ENCODE results near the gene RGS16. TPM values are rescaled to one million over a fixed set of nuclear protein-coding genes. Genes with fewer than 3 reads are reported as not detected.

Gene RGS16
- total and polyA plus RNA-seq, 2 donors from 2014 or later: 4.2 to 7.7 TPM

DNA sequence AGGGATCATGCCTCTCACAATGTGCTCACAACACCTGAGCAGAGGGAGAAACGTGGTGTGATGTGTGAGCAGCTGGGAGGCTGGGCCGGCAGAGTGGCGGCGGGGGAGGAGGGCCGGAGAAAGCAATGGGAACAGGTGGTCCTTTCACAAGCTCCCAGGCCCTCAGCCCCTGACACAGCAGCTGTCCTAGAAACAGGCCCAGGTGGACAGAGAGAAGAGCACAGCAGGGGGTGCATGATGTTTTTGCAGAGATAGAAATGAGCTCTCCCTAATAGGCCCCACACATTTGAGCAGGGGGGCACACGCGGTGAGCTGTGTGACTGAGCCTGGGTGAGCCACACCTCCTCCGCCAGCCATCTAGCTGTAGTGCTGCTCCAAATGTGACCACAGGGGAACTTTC, 7.6 kb upstream of the RGS16 start:
- Histone ChIP-seq H3K9me3 (ENCODE audit: control insufficient read depth in 2 of 3, insufficient read depth in 1 of 3, low read length in 3 of 3) (no peaks in the 10 kb centered on the region), H3K27ac (ENCODE audit: low read depth in 2 of 2, low read length in 2 of 2) (no peak overlapping the region), H3K4me3 (ENCODE audit: low read length in 3 of 3) (no peak overlapping the region), H3K36me3 (ENCODE audit: control insufficient read depth in 2 of 3, insufficient read depth in 3 of 3, low read length in 3 of 3) (no peaks in the 10 kb centered on the region), H3K9ac (ENCODE audit: low read length in 3 of 3) (no peak overlapping the region), H3K4me1 (ENCODE audit: control insufficient read depth in 2 of 3, insufficient read depth in 2 of 3, low read depth in 1 of 3, low read length in 3 of 3) (peaks cover 0 to 10% (median 0%) of the 10 kb centered on the region in 3 donors), H3K27me3 (ENCODE audit: control insufficient read depth, insufficient read depth, low read length) (peaks cover 4% of the 10 kb centered on the region)
- FAIRE-seq (no peak), DNase-seq (no peak)
- intact Hi-C loops (cut with DNase I): no loop called here
- TF ChIP-seq, protein P1, sequence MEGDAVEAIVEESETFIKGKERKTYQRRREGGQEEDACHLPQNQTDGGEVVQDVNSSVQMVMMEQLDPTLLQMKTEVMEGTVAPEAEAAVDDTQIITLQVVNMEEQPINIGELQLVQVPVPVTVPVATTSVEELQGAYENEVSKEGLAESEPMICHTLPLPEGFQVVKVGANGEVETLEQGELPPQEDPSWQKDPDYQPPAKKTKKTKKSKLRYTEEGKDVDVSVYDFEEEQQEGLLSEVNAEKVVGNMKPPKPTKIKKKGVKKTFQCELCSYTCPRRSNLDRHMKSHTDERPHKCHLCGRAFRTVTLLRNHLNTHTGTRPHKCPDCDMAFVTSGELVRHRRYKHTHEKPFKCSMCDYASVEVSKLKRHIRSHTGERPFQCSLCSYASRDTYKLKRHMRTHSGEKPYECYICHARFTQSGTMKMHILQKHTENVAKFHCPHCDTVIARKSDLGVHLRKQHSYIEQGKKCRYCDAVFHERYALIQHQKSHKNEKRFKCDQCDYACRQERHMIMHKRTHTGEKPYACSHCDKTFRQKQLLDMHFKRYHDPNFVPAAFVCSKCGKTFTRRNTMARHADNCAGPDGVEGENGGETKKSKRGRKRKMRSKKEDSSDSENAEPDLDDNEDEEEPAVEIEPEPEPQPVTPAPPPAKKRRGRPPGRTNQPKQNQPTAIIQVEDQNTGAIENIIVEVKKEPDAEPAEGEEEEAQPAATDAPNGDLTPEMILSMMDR (IDR thresholded peaks at IDR 0.05; ENCODE audit: borderline replicate concordance, extremely low read depth, insufficient read depth): no peak

DNA sequence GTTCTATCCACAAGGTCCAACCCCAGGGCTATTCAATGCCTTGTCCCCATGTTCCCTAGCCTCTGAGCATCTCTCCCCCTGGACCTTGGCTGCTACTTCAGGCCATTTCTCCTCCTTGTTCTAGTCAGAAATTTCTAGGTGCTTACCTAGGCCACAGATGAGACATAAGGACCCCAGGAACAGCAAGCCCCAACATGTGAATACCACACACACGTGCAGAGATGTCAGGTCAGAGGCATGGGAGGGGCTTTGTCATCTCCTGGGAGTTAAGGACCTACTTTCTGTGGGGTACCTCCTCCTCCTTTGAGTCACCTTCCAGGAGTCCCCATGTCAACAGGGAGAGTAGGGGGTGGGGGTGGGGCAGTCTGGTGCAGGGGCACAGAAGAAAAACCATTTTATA, 7.1 kb upstream of the RGS16 start:
- Histone ChIP-seq H3K9me3 (ENCODE audit: control insufficient read depth in 2 of 3, insufficient read depth in 1 of 3, low read length in 3 of 3) (no peaks in the 10 kb centered on the region), H3K9ac (ENCODE audit: low read length in 3 of 3) (no peak overlapping the region), H3K36me3 (ENCODE audit: control insufficient read depth in 2 of 3, insufficient read depth in 3 of 3, low read length in 3 of 3) (no peaks in the 10 kb centered on the region), H3K27ac (ENCODE audit: low read depth in 2 of 2, low read length in 2 of 2) (no peak overlapping the region), H3K27me3 (ENCODE audit: control insufficient read depth, insufficient read depth, low read length) (peaks cover 4% of the 10 kb centered on the region), H3K4me1 (ENCODE audit: control insufficient read depth in 2 of 3, insufficient read depth in 2 of 3, low read depth in 1 of 3, low read length in 3 of 3) (peaks cover 0 to 10% (median 0%) of the 10 kb centered on the region in 3 donors), H3K4me3 (ENCODE audit: low read length in 3 of 3) (no peak overlapping the region)
- DNase-seq (no peak), FAIRE-seq (no peak)
- TF ChIP-seq, protein P1 (IDR thresholded peaks at IDR 0.05; ENCODE audit: borderline replicate concordance, extremely low read depth, insufficient read depth): no peak
- intact Hi-C loops (cut with DNase I): no loop called here

DNA sequence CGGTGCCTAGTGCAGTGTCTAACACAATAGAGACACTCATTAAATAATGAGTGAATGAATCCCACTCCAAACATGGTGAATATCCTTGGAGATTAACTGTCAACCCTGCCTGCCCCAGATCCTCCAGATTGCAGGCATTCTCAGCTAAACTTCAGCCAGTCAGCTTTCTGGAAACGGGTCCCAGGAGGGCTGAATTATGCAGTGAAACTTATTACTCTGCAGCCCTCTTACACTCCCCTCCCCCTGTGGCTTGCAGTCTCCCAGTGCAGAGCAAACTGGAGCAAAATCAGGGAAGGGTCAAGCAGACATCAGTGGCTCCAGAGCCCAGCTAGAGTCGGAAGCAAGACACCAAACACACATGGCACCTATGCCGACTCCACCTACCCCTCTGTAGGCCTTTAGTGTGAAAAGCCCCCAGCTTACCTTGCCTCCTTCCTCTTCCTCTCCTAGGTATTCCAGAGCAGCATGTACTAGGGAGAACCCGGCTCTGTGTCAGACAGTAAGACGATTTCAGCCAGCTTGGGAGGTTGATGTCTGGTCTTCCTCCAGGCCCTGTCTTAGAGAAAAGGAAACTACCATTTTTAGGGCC, 6.5 kb upstream of the RGS16 start:
- Histone ChIP-seq H3K4me1 (ENCODE audit: control insufficient read depth in 2 of 3, insufficient read depth in 2 of 3, low read depth in 1 of 3, low read length in 3 of 3) (peaks cover 0 to 9% (median 0%) of the 10 kb centered on the region in 3 donors), H3K9me3 (ENCODE audit: control insufficient read depth in 2 of 3, insufficient read depth in 1 of 3, low read length in 3 of 3) (no peaks in the 10 kb centered on the region), H3K27me3 (ENCODE audit: control insufficient read depth, insufficient read depth, low read length) (peaks cover 4% of the 10 kb centered on the region), H3K36me3 (ENCODE audit: control insufficient read depth in 2 of 3, insufficient read depth in 3 of 3, low read length in 3 of 3) (no peaks in the 10 kb centered on the region), H3K9ac (ENCODE audit: low read length in 3 of 3) (no peak overlapping the region), H3K27ac (ENCODE audit: low read depth in 2 of 2, low read length in 2 of 2) (peak overlapping the region in 1 of 2 donors; percentile 34), H3K4me3 (ENCODE audit: low read length in 3 of 3) (no peak overlapping the region)
- DNase-seq (peak in 1 of 5 donors; percentile 36), FAIRE-seq (no peak)
- TF ChIP-seq, protein P1 (IDR thresholded peaks at IDR 0.05; ENCODE audit: borderline replicate concordance, extremely low read depth, insufficient read depth): no peak
- intact Hi-C loops (cut with DNase I): no loop called here

All from kidney (tissue), 14 donors.